Activated naive CD8-positive, alpha-beta T cell treated with anti-CD3 and anti-CD28 coated beads, Interleukin-2, amount 10 ng/mL, durations not matched to agents 7 days and 5 days (primary cell): Measurements from ENCODE around the gene PITRM1. TPM values are rescaled to one million over a fixed set of nuclear protein-coding genes. Genes with fewer than 3 reads are reported as not detected.
"Not testable (repeated sequence)": the region's sequence is repeated elsewhere in the genome, so short reads cannot be mapped to it uniquely, and the experiment has no call there.

Experiments used
- ATAC-seq: fragments of 150-1000 bp; cut with Tn5 transposase; one replicate; pipeline ENCODE4 v1.10.0; 2021; ENCODE audit warnings: low read depth, moderate library complexity
- POLR2A ChIA-PET: fragments of 350-600 bp; sonication (Branson Sonifier 250); formaldehyde crosslinking; loops from one replicate; lab custom pipeline; 2021; ENCODE audit warnings: antibody characterized with exemption; lab: Charles Lee
- DNase-seq: peaks from one replicate; pipeline ENCODE4 v3.0.0; 2021
- H3K27ac Mint-ChIP-seq: one replicate; pipeline ENCODE4 v1.8.0; 2022; ENCODE audit warnings: mild to moderate bottlenecking, mixed read lengths
- H3K27me3 Mint-ChIP-seq: one replicate; pipeline ENCODE4 v1.8.0; 2022; ENCODE audit warnings: mild to moderate bottlenecking, moderate library complexity, mixed read lengths
- H3K36me3 Mint-ChIP-seq: one replicate; pipeline ENCODE4 v1.8.0; 2021; ENCODE audit warnings: mild to moderate bottlenecking, mixed read lengths
- H3K4me1 Mint-ChIP-seq: one replicate; pipeline ENCODE4 v1.8.0; 2021; ENCODE audit warnings: mixed read lengths
- H3K4me3 Mint-ChIP-seq: one replicate; pipeline ENCODE4 v1.8.0; 2022; ENCODE audit warnings: mild to moderate bottlenecking, moderate library complexity, mixed read lengths
- H3K9me3 Mint-ChIP-seq: one replicate; pipeline ENCODE4 v1.8.0; 2021; ENCODE audit warnings: mixed read lengths
- total RNA-seq, 2 experiments: library from RNA; stranded (reverse); gene quantifications; one replicate each; pipeline ENCODE4 v1.2.3, GENCODE V29; 2021

The PITRM1 gene
- total RNA-seq: 10 to 100 TPM; 64.4 to 65.2 TPM

DNA sequence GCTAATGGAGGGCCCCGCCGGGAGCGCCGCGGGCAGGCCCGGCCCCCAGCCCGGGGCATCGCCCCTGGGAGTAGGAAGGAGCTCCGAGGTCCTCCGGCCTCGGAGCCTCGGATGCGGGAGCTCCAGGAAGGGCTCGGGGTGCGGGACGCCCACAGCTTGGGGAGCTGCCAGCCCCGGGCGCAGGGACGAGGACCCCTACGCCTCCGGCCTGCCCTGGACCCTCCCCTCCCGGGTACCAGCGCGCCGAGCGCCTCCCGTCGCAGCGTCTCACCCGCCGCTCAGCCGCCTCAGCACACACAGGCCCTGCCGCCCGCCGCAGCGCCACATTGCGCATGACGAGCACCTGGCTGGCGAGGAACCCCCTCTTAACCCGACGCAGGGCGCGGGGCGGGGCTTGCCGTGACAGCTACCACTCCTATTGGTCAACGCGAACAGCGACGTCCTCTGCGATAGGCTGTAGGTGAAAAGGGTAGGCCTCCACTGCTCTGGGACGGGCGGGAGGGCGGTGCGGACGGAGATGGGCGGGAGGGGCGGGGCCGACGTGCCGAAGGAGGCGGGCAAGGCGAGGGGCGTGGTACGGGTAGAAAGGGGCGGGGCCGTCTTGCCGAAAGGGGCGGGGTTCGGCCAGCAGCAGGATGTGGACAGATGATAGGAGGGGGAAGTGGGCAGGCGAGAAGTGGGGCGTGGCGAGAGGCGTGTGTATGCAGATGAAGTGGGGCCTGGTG, at the start of gene PITRM1:
TSS of gene PITRM1 (minus strand) at position 337 of the 725 bp plus-strand sequence. CDS start at position 327, 10 bp downstream.
- peak within 1 kb of the TSS; percentile 86 for H3K27ac Mint-ChIP-seq
- H3K4me3 Mint-ChIP-seq: peak within 1 kb of the TSS; percentile 85
- H3K36me3 Mint-ChIP-seq: peaks cover 8% of the 10 kb centered on the region
- H3K27me3 Mint-ChIP-seq: peaks cover 18% of the 10 kb centered on the region
- POLR2A ChIA-PET: interaction anchor here (1.0 to 2.1 kb wide), 7 partner anchors 9 to 613 kb away, joined by 3 to 9 read pairs (median 5); partner anchors contain the start of genes KLF6 and PFKP
- ATAC-seq (peak; percentile 96), DNase-seq (peak; percentile 98)
- peaks cover 8% of the 10 kb centered on the region for H3K4me1 Mint-ChIP-seq
- H3K9me3 Mint-ChIP-seq: no peaks in the 10 kb centered on the region

DNA sequence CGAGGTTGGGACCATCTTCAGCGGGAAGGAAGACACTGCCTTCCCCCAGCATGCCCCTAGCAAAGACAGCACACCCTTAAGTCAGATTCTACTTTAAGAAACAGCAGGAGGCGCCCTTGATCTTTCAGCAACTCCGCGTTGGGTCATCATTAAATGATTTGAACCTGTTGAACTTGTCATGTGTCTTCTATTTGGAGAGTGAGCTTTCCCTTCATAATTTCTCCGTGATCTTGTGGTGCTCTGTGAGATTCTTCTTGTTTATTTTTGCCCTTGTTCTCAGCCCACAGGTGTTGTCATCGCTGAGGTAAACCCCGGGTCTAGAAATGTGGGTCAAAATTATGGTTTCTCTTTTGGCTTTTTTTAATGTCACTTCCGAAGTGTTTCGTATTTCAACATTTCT, 49.5 kb upstream of the PITRM1 start:
- Mint-ChIP-seq H3K27ac (no peak overlapping the region), H3K4me3 (no peak overlapping the region), H3K9me3 (peaks cover 10% of the 10 kb centered on the region), H3K27me3 (peaks cover 10% of the 10 kb centered on the region), H3K36me3 (peaks cover 2% of the 10 kb centered on the region), H3K4me1 (peaks cover 4% of the 10 kb centered on the region)
- POLR2A ChIA-PET: no interaction called here
- DNase-seq (no peak), ATAC-seq (no peak)

GRCh38 chr10:3221601-3222000, 49.0 kb upstream of the PITRM1 start:
- ATAC-seq, H3K36me3 Mint-ChIP-seq, H3K27ac Mint-ChIP-seq, H3K9me3 Mint-ChIP-seq, H3K4me1 Mint-ChIP-seq, H3K4me3 Mint-ChIP-seq, H3K27me3 Mint-ChIP-seq, DNase-seq, POLR2A ChIA-PET: not testable (repeated sequence)

- DNase-seq: no peak
- peaks cover 10% of the 10 kb centered on the region for H3K9me3 Mint-ChIP-seq
- POLR2A ChIA-PET: no interaction called here
- no peak for ATAC-seq
- H3K36me3 Mint-ChIP-seq: peaks cover 2% of the 10 kb centered on the region
- no peak overlapping the region for H3K4me3 Mint-ChIP-seq
- peaks cover 4% of the 10 kb centered on the region for H3K4me1 Mint-ChIP-seq
- no peak overlapping the region for H3K27ac Mint-ChIP-seq
- H3K27me3 Mint-ChIP-seq: peaks cover 3% of the 10 kb centered on the region
These were observed 48.3 kb upstream of the PITRM1 start for GRCh38 chr10:3220853-3221252.

GRCh38 chr10:3219021-3219628, 46.5 kb upstream of the PITRM1 start:
- H3K27ac Mint-ChIP-seq, ATAC-seq, H3K4me1 Mint-ChIP-seq, POLR2A ChIA-PET, H3K27me3 Mint-ChIP-seq, H3K9me3 Mint-ChIP-seq, H3K4me3 Mint-ChIP-seq, H3K36me3 Mint-ChIP-seq, DNase-seq: not testable (repeated sequence)

GRCh38 chr10:3217853-3218252, 45.3 kb upstream of the PITRM1 start:
- Mint-ChIP-seq H3K27ac (no peak overlapping the region), H3K4me3 (no peak overlapping the region), H3K36me3 (peaks cover 2% of the 10 kb centered on the region), H3K4me1 (peaks cover 4% of the 10 kb centered on the region), H3K9me3 (peaks cover 10% of the 10 kb centered on the region), H3K27me3 (peaks cover 3% of the 10 kb centered on the region)
- DNase-seq: no peak
- no peak for ATAC-seq
- POLR2A ChIA-PET: no interaction called here

- H3K36me3 Mint-ChIP-seq: peaks cover 2% of the 10 kb centered on the region
- no peak overlapping the region for H3K27ac Mint-ChIP-seq
- DNase-seq: no peak
- H3K4me1 Mint-ChIP-seq: peaks cover 4% of the 10 kb centered on the region
- H3K9me3 Mint-ChIP-seq: peaks cover 10% of the 10 kb centered on the region
- POLR2A ChIA-PET: no interaction called here
- ATAC-seq: no peak
- H3K4me3 Mint-ChIP-seq: no peak overlapping the region
- peaks cover 3% of the 10 kb centered on the region for H3K27me3 Mint-ChIP-seq
These were observed 44.7 kb upstream of the PITRM1 start for GRCh38 chr10:3217301-3217700.

- peaks cover 8% of the 10 kb centered on the region for H3K27me3 Mint-ChIP-seq
- no peaks in the 10 kb centered on the region for H3K4me1 Mint-ChIP-seq
- peaks cover 10% of the 10 kb centered on the region for H3K9me3 Mint-ChIP-seq
- POLR2A ChIA-PET: no interaction called here
- ATAC-seq (no peak), DNase-seq (no peak)
- peaks cover 2% of the 10 kb centered on the region for H3K36me3 Mint-ChIP-seq
- H3K4me3 Mint-ChIP-seq: no peak overlapping the region
- no peak overlapping the region for H3K27ac Mint-ChIP-seq
These were observed 42.7 kb upstream of the PITRM1 start for GRCh38 chr10:3215153-3215775.

- no peak for DNase-seq
These were observed 41.4 kb upstream of the PITRM1 start for GRCh38 chr10:3213758-3214515.

GRCh38 chr10:3213208-3213607, 40.6 kb upstream of the PITRM1 start:
- H3K4me3 Mint-ChIP-seq: no peak overlapping the region
- no peak overlapping the region for H3K27ac Mint-ChIP-seq
- H3K4me1 Mint-ChIP-seq: no peaks in the 10 kb centered on the region
- ATAC-seq (no peak), DNase-seq (no peak)
- no peaks in the 10 kb centered on the region for H3K9me3 Mint-ChIP-seq
- no peaks in the 10 kb centered on the region for H3K36me3 Mint-ChIP-seq
- peaks cover 16% of the 10 kb centered on the region for H3K27me3 Mint-ChIP-seq
- POLR2A ChIA-PET: no interaction called here

More at GRCh38 chr10:3213758-3214515, 41.4 kb upstream of the PITRM1 start:
- Mint-ChIP-seq H3K9me3 (peaks cover 4% of the 10 kb centered on the region), H3K27me3 (peaks cover 15% of the 10 kb centered on the region), H3K4me1 (no peaks in the 10 kb centered on the region), H3K36me3 (peaks cover 2% of the 10 kb centered on the region), H3K27ac (no peak overlapping the region), H3K4me3 (no peak overlapping the region)
- ATAC-seq: no peak
- POLR2A ChIA-PET: no interaction called here

DNA sequence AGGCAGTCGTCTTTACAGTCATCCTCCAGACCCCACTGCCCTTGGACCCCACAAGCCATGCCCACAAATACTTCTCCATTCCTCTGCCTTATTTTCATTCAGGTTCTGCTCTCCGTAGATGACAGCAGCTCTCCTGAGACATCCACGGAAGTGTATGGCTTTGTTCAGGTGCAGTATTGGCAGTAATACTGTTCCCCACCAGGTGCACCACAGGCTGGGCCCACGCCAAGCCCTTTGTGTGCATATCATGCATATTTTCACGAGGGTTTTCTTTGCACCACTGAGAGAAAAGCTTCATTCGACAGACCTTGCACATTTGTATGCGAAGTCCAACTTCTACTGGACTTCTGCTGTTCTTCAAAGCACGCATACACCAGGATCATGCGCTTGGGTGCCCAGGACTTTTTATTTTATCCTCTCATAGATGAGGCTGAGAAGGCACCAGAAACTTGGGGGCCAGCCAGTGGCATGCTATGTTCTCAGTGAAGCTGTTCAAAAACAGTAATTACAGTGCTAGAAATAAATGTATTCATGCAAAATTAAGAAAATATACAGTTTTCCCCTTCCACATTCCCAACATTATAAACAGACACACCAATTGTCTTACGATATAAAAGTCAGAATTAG, 37.8 kb upstream of the PITRM1 start:
- Mint-ChIP-seq H3K4me1 (no peaks in the 10 kb centered on the region), H3K9me3 (no peaks in the 10 kb centered on the region), H3K27me3 (peaks cover 27% of the 10 kb centered on the region), H3K27ac (no peak overlapping the region), H3K4me3 (no peak overlapping the region), H3K36me3 (no peaks in the 10 kb centered on the region)
- ATAC-seq (no peak), DNase-seq (no peak)
- POLR2A ChIA-PET: no interaction called here

DNA sequence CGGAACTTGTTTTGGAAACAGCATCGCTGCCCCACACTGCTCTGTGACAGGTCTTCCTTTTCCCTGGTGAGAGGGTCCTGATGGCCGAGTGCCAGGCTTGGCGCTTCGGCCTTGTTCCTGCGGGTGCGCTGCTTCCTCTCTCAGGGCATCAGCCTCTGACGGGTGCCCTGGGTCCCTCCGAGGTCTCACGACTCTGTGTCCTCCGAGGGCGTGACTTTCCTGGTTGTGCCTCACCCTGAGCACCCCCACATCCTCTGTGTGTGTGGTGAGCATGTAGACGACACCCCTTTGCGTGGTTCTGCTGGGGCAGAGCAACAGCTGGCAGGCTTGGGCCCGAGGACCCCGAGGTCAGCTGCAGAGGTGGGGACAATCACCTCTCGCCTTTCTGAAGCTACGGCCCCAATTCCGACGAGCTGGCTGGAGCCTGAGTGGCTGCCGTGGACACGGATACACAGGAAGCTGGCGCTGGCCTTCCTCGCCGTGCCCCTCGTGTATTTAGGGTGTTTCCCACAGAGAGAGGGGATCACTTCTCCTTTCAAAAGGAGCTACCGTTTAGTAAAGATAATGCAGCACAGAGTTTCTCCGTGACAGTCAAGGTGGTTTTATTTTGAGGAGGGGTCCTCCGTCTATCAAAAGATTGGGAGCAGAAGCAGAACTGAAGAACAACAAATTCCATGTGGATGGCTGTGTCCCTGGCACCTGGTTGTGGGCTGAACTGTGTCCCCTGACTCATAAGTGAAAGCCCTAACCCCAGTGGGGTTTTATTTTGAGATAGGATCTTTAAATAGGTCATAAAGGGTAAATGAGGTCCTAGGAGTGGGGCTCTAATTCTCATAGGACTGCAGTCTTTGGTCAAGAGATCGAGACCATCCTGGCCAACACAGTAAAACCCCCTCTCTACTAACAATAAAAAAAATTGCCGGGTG, 36.2 kb upstream of the PITRM1 start:
- ATAC-seq: no peak
- H3K36me3 Mint-ChIP-seq: no peaks in the 10 kb centered on the region
- H3K9me3 Mint-ChIP-seq: no peaks in the 10 kb centered on the region
- H3K4me3 Mint-ChIP-seq: no peak overlapping the region
- no peak overlapping the region for H3K27ac Mint-ChIP-seq
- POLR2A ChIA-PET: no interaction called here
- H3K27me3 Mint-ChIP-seq: peaks cover 35% of the 10 kb centered on the region
- H3K4me1 Mint-ChIP-seq: no peaks in the 10 kb centered on the region
- DNase-seq: no peak
